Measurements from ENCODE around the gene APBA2. TPM values are rescaled to one million over a fixed set of nuclear protein-coding genes. Genes with fewer than 3 reads are reported as not detected.

The APBA2 gene
- polyA plus RNA-seq, 1 donor (not counting 4 experiments of a cell fraction or from before 2014, with no cell fraction given): 5.5 TPM

DNA sequence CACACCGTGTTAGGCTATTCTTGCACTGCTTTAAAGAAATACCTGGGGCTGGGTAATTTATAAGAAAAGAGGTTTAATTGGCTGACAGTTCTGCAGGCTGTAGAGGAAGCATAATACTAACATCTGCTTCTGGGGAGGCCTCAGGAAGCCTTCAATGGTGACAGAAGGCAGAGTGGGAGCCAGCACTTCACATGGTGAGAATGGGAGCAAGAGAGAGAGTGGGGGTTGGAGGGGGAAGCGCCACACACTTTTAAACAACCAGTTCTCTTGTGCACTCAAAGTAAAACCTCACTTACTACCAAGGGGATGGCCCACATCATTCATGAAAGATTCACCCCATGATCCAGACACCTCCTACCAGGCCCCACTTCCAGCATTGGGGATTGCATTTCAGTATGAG is 181.1 kb downstream of the APBA2 start:
- Histone ChIP-seq H2AFZ (ENCODE audit: control insufficient read depth, low read length) (no peak overlapping the region), H3K4me2 (ENCODE audit: control insufficient read depth, extremely low read depth, insufficient read depth, low read depth, low read length) (no peak overlapping the region), H3K79me2 (ENCODE audit: control insufficient read depth, insufficient read depth, low read length) (no peaks in the 10 kb centered on the region), H3K4me3 (ENCODE audit: control insufficient read depth in 2 of 3, extremely low read depth in 1 of 3, insufficient read depth in 2 of 3, low read depth in 1 of 3, low read length in 3 of 3) (no peak overlapping the region), H3K9me1 (ENCODE audit: control insufficient read depth, extremely low read depth, insufficient read depth, low read length) (no peaks in the 10 kb centered on the region), H3K9me3 (ENCODE audit: control insufficient read depth, low read depth, low read length) (peaks cover 5% of the 10 kb centered on the region), H3K27me3 (ENCODE audit: control insufficient read depth, extremely low read depth, insufficient read depth, low read length) (no peaks in the 10 kb centered on the region), H3K9ac (ENCODE audit: control insufficient read depth, extremely low read depth, insufficient read depth, low read length) (no peak overlapping the region), H3K27ac (ENCODE audit: control insufficient read depth, insufficient read depth, low read length) (no peak overlapping the region), H3K4me1 (ENCODE audit: control insufficient read depth, extremely low read depth, insufficient read depth, low read length) (no peaks in the 10 kb centered on the region), H4K20me1 (ENCODE audit: control insufficient read depth, extremely low read depth, insufficient read depth, low read length) (no peaks in the 10 kb centered on the region), H3K36me3 (ENCODE audit: control insufficient read depth in 2 of 2, extremely low read depth in 1 of 2, insufficient read depth in 2 of 2, low read length in 2 of 2) (no peaks in the 10 kb centered on the region)
- no peak for DNase-seq (ENCODE audit: low read depth, low spot score)
- TF ChIP-seq, protein P1, sequence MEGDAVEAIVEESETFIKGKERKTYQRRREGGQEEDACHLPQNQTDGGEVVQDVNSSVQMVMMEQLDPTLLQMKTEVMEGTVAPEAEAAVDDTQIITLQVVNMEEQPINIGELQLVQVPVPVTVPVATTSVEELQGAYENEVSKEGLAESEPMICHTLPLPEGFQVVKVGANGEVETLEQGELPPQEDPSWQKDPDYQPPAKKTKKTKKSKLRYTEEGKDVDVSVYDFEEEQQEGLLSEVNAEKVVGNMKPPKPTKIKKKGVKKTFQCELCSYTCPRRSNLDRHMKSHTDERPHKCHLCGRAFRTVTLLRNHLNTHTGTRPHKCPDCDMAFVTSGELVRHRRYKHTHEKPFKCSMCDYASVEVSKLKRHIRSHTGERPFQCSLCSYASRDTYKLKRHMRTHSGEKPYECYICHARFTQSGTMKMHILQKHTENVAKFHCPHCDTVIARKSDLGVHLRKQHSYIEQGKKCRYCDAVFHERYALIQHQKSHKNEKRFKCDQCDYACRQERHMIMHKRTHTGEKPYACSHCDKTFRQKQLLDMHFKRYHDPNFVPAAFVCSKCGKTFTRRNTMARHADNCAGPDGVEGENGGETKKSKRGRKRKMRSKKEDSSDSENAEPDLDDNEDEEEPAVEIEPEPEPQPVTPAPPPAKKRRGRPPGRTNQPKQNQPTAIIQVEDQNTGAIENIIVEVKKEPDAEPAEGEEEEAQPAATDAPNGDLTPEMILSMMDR (optimal IDR thresholded peaks at IDR 0.05 in 1 of 3, IDR thresholded peaks at IDR 0.05 in 1 of 3, conservative IDR thresholded peaks at IDR 0.05 in 1 of 3; ENCODE audit: extremely low read depth in 1 of 3, insufficient read depth in 2 of 3, low read length in 3 of 3): no peak
- no peak for TF ChIP-seq EZH2 (IDR thresholded peaks at IDR 0.05; ENCODE audit: low read length)
- no peak for FAIRE-seq
- dilution Hi-C loops (cut with MboI; ENCODE audit: extremely low pct_ligation_motif_present, low sequenced_read_pairs): no loop called here

DNA sequence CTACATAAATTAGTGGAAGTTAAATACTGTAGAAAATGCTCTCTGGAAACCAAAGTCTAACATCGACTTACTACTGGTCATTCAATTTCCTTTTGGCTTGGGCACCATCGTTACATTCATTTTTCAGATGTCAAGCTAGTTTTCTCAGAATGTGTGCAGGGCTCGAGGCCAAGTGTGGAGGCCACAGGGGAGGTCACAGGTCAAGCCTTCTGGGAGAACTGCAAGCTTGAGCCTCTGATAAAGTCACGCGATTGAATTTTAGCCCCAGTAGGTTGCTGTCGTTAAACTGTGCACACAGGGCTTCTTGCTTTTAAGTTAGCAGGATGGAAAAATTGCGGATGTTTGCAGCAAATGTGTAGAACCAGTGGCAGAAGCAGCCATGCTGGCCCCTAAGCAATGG is 182.2 kb downstream of the APBA2 start:
- no peaks in the 10 kb centered on the region for H3K27me3 ChIP-seq (ENCODE audit: control insufficient read depth, extremely low read depth, insufficient read depth, low read length)

More for the DNA sequence above, 182.2 kb downstream of the APBA2 start:
- H3K27ac ChIP-seq (ENCODE audit: control insufficient read depth, insufficient read depth, low read length): no peak overlapping the region
- H3K9ac ChIP-seq (ENCODE audit: control insufficient read depth, extremely low read depth, insufficient read depth, low read length): no peak overlapping the region
- H3K4me3 ChIP-seq (ENCODE audit: control insufficient read depth in 2 of 3, extremely low read depth in 1 of 3, insufficient read depth in 2 of 3, low read depth in 1 of 3, low read length in 3 of 3): no peak overlapping the region
- TF ChIP-seq EZH2 (IDR thresholded peaks at IDR 0.05; ENCODE audit: low read length): no peak
- TF ChIP-seq, protein P1 (optimal IDR thresholded peaks at IDR 0.05 in 1 of 3, IDR thresholded peaks at IDR 0.05 in 1 of 3, conservative IDR thresholded peaks at IDR 0.05 in 1 of 3; ENCODE audit: extremely low read depth in 1 of 3, insufficient read depth in 2 of 3, low read length in 3 of 3): no peak
- H2AFZ ChIP-seq (ENCODE audit: control insufficient read depth, low read length): no peak overlapping the region
- peaks cover 5% of the 10 kb centered on the region for H3K9me3 ChIP-seq (ENCODE audit: control insufficient read depth, low read depth, low read length)
- no peaks in the 10 kb centered on the region for H3K4me1 ChIP-seq (ENCODE audit: control insufficient read depth, extremely low read depth, insufficient read depth, low read length)
- H3K79me2 ChIP-seq (ENCODE audit: control insufficient read depth, insufficient read depth, low read length): no peaks in the 10 kb centered on the region
- no peaks in the 10 kb centered on the region for H3K9me1 ChIP-seq (ENCODE audit: control insufficient read depth, extremely low read depth, insufficient read depth, low read length)
- DNase-seq (ENCODE audit: low read depth, low spot score): no peak
- FAIRE-seq: no peak
- no peaks in the 10 kb centered on the region for H3K36me3 ChIP-seq (ENCODE audit: control insufficient read depth in 2 of 2, extremely low read depth in 1 of 2, insufficient read depth in 2 of 2, low read length in 2 of 2)
- no peak overlapping the region for H3K4me2 ChIP-seq (ENCODE audit: control insufficient read depth, extremely low read depth, insufficient read depth, low read depth, low read length)
- dilution Hi-C loops (cut with MboI; ENCODE audit: extremely low pct_ligation_motif_present, low sequenced_read_pairs): no loop called here
- no peaks in the 10 kb centered on the region for H4K20me1 ChIP-seq (ENCODE audit: control insufficient read depth, extremely low read depth, insufficient read depth, low read length)
